HUES6 (cell line): ENCODE results near the gene PAX9.

Source experiments
- H3K27ac ChIP-seq: 2 replicates; pipeline ENCODE4 v1.7.0; 2013; ENCODE audit warnings: low read depth, mild to moderate bottlenecking, low read length, inconsistent platforms
- H3K27me3 ChIP-seq: 2 replicates; pipeline ENCODE4 v1.6.1; 2013; ENCODE audit warnings: low read length; ENCODE audit not compliant: control insufficient read depth, insufficient read depth
- H3K36me3 ChIP-seq: 2 replicates; pipeline ENCODE4 v1.6.1; 2013; ENCODE audit warnings: low read length; ENCODE audit not compliant: control insufficient read depth, insufficient read depth
- H3K4me1 ChIP-seq: 2 replicates; pipeline ENCODE4 v1.6.1; 2013; ENCODE audit warnings: low read length; ENCODE audit not compliant: control insufficient read depth, insufficient read depth
- H3K4me3 ChIP-seq: 2 replicates; pipeline ENCODE4 v1.5.1; 2013; ENCODE audit warnings: low read depth, low read length
- H3K9ac ChIP-seq: one replicate; pipeline ENCODE4 v1.6.1; 2013; ENCODE audit warnings: mild to moderate bottlenecking, low read length
- H3K9me3 ChIP-seq: 2 replicates; pipeline ENCODE4 v1.6.1; 2013; ENCODE audit warnings: low read depth, low read length; ENCODE audit not compliant: control insufficient read depth, insufficient read depth

The PAX9 gene

GRCh38 chr14:36647417-36647823, 14.2 kb upstream of the PAX9 start:
- H3K9me3 ChIP-seq, result no peaks in the 10 kb centered on the region
- H3K27me3 ChIP-seq, result peaks cover 100% of the 10 kb centered on the region
- H3K9ac ChIP-seq, result peak overlapping the region; percentile 30
- peak overlapping the region; percentile 63 for H3K4me3 ChIP-seq
- no peaks in the 10 kb centered on the region for H3K36me3 ChIP-seq
- peaks cover 5% of the 10 kb centered on the region for H3K4me1 ChIP-seq
- H3K27ac ChIP-seq, result no peak overlapping the region

- no peak overlapping the region for H3K27ac ChIP-seq
- peaks cover 100% of the 10 kb centered on the region for H3K27me3 ChIP-seq
- peak overlapping the region; percentile 63 for H3K4me3 ChIP-seq
Observed at GRCh38 chr14:36647824-36648753, 13.6 kb upstream of the PAX9 start.

GRCh38 chr14:36649872-36650650, 11.6 kb upstream of the PAX9 start:
- peaks cover 100% of the 10 kb centered on the region for H3K27me3 ChIP-seq
- no peak overlapping the region for H3K4me3 ChIP-seq
- H3K9ac ChIP-seq, result no peak overlapping the region
- H3K4me1 ChIP-seq, result peaks cover 5% of the 10 kb centered on the region
- no peak overlapping the region for H3K27ac ChIP-seq
- H3K9me3 ChIP-seq, result no peaks in the 10 kb centered on the region
- H3K36me3 ChIP-seq, result no peaks in the 10 kb centered on the region

More at GRCh38 chr14:36647824-36648753, 13.6 kb upstream of the PAX9 start:
- Histone ChIP-seq H3K36me3 (no peaks in the 10 kb centered on the region), H3K4me1 (peaks cover 5% of the 10 kb centered on the region), H3K9me3 (no peaks in the 10 kb centered on the region), H3K9ac (peak overlapping the region; percentile 45)

GRCh38 chr14:36652542-36653201, 9.0 kb upstream of the PAX9 start:
- Histone ChIP-seq H3K36me3 (no peaks in the 10 kb centered on the region), H3K4me3 (no peak overlapping the region), H3K9ac (no peak overlapping the region), H3K4me1 (peaks cover 5% of the 10 kb centered on the region; the same call in 1 of the 2 replicates), H3K27ac (no peak overlapping the region), H3K27me3 (peaks cover 100% of the 10 kb centered on the region), H3K9me3 (no peaks in the 10 kb centered on the region)

- Histone ChIP-seq H3K9ac (no peak overlapping the region), H3K36me3 (no peaks in the 10 kb centered on the region), H3K27ac (no peak overlapping the region), H3K9me3 (no peaks in the 10 kb centered on the region), H3K4me3 (no peak overlapping the region), H3K27me3 (peaks cover 100% of the 10 kb centered on the region), H3K4me1 (peaks cover 1% of the 10 kb centered on the region; the same call in 1 of the 2 replicates)
Observed at GRCh38 chr14:36653413-36653812, 8.2 kb upstream of the PAX9 start.

GRCh38 chr14:36653962-36654793, 7.5 kb upstream of the PAX9 start:
- peaks cover 100% of the 10 kb centered on the region for H3K27me3 ChIP-seq
- H3K9me3 ChIP-seq, result no peaks in the 10 kb centered on the region
- no peak overlapping the region for H3K27ac ChIP-seq
- no peaks in the 10 kb centered on the region for H3K36me3 ChIP-seq
- peaks cover 5% of the 10 kb centered on the region; the same call in 1 of the 2 replicates for H3K4me1 ChIP-seq
- H3K9ac ChIP-seq, result no peak overlapping the region
- no peak overlapping the region for H3K4me3 ChIP-seq

GRCh38 chr14:36654794-36655381, 6.8 kb upstream of the PAX9 start:
- H3K27me3 ChIP-seq, result peaks cover 100% of the 10 kb centered on the region
- H3K4me3 ChIP-seq, result no peak overlapping the region
- peaks cover 6% of the 10 kb centered on the region; the same call in 1 of the 2 replicates for H3K4me1 ChIP-seq
- H3K36me3 ChIP-seq, result no peaks in the 10 kb centered on the region
- no peak overlapping the region for H3K9ac ChIP-seq
- H3K9me3 ChIP-seq, result no peaks in the 10 kb centered on the region
- no peak overlapping the region for H3K27ac ChIP-seq

- Histone ChIP-seq H3K9me3 (no peaks in the 10 kb centered on the region), H3K9ac (no peak overlapping the region), H3K27ac (no peak overlapping the region), H3K27me3 (peaks cover 100% of the 10 kb centered on the region), H3K4me3 (peak overlapping the region; percentile 11; the same call in 1 of the 2 replicates), H3K4me1 (peaks cover 6% of the 10 kb centered on the region; the same call in 1 of the 2 replicates), H3K36me3 (no peaks in the 10 kb centered on the region)
Observed at GRCh38 chr14:36655571-36655962, 6.1 kb upstream of the PAX9 start.

GRCh38 chr14:36655963-36656686, 5.5 kb upstream of the PAX9 start:
- no peak overlapping the region for H3K9ac ChIP-seq
- peaks cover 10% of the 10 kb centered on the region; the same call in 1 of the 2 replicates for H3K4me1 ChIP-seq
- H3K27ac ChIP-seq, result no peak overlapping the region
- no peaks in the 10 kb centered on the region for H3K36me3 ChIP-seq
- peaks cover 100% of the 10 kb centered on the region for H3K27me3 ChIP-seq
- H3K9me3 ChIP-seq, result no peaks in the 10 kb centered on the region
- H3K4me3 ChIP-seq, result peak overlapping the region; percentile 50
